Measurements from ENCODE around the gene STX18. TPM values are rescaled to one million over a fixed set of nuclear protein-coding genes. Genes with fewer than 3 reads are reported as not detected.

STX18 gene
- total RNA-seq, 1 donor from 2014 or later = 36.7 TPM

GRCh38 chr4:4374388-4375098 is 167.3 kb downstream of the STX18 start:
- Mint-ChIP-seq H3K4me1 (ENCODE audit: unreplicated experiment) (no peaks in the 10 kb centered on the region), H3K27ac (no peak overlapping the region), H3K9me3 (peaks cover 8% of the 10 kb centered on the region), H3K27me3 (peaks cover 34% of the 10 kb centered on the region), H3K36me3 (no peaks in the 10 kb centered on the region), H3K4me3 (no peak overlapping the region)
- TF ChIP-seq CTCF (conservative IDR thresholded peaks at IDR 0.05) = no peak
- no peak for DNase-seq (ENCODE audit: extremely low spot score, unreplicated experiment)

Other genes starting within 250 kb of the STX18 start
- 71.9 and 216 TPM in 2 replicates for gene NSG1, start 154.9 kb downstream of the STX18 start, total RNA-seq (ENCODE audit: low replicate concordance)